HG02885 (cell line): ENCODE results near the gene SCYGR4.
"Not testable (repeated sequence)": the region's sequence is repeated elsewhere in the genome, so short reads cannot be mapped to it uniquely, and the experiment has no call there.

Experiments used
- ATAC-seq: cut with Tn5 transposase; IDR thresholded peaks from one replicate; pipeline ENCODE4 v1.9.1; 2021; ENCODE audit warnings: mild to moderate bottlenecking; ENCODE audit not compliant: unreplicated experiment, poor library complexity

Gene SCYGR4, protein sequence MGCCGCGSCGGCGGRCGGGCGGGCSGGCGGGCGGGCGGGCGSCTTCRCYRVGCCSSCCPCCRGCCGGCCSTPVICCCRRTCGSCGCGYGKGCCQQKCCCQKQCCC

DNA sequence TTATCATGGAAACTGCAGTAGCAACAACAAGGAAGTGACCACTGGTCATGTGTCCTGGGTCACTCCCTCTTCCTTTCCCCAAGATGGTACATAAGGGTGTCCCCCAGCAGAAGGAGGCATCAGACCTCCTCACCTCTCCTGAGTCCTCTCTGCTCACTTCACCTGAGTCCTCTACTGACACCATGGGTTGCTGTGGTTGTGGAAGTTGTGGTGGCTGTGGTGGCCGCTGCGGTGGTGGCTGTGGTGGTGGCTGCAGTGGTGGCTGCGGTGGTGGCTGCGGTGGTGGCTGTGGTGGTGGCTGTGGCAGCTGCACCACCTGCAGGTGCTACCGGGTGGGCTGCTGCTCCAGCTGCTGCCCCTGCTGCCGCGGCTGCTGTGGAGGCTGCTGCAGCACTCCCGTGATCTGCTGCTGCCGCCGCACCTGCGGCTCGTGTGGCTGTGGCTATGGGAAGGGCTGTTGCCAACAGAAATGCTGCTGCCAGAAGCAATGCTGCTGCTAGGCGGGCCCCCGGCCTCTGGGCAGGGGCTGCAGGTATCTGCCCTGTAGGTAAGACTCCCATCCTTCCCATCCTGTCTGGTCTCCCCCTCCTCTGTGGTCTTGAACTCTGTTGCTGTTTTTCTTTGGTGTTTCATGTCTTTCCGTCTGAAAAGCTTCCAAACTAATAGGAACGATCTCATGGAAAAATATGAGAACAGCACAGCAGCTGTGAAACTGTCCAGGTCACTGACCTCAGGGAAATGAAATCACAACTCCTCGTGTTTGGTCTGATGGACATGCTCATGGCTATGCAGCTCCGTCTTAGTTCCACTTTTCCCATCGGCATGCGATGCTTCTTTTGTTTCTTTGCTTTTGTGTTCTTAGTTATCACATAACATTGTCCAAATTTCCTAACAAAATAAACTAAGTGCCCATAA lies at the start of gene SCYGR4:
TSS of gene SCYGR4 (plus strand) at position 183 of the 915 bp plus-strand sequence. CDS start at position 183, 0 bp downstream.
- no peak for ATAC-seq

DNA sequence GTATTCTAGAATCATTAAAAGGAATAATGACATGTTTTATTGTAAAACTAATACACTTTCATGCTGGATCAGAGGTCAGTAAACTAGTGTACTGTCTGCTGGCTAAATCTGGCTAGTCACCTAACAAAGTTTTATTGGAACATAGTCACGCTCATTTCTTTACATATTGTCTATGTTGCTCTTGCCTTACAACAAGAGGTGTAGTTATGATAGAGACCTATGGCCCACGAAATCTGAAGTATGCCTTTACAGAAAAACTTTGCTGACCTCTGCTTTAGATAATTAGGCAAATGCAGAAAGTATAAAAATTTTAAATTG lies 48.5 kb upstream of the SCYGR4 start:
- ATAC-seq = no peak

DNA sequence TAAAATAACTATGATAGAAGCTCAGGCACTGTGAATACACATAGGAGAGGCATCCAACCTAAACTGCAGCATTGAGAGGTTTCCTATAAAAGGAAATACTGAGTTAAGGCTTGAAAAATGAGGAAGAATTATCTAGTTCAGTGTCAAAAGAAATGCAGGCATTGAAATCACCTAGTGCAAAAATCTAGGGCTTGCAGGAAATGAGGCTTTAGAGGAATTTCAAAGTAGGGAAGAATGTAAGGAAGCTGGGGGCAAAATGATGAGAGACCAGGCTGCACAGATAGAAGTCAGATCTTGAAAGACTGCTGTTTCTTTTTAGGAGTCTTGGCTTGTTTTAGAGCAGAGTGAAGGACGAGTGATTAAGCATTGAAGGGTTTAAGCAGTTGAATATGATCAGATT lies 46.7 kb upstream of the SCYGR4 start:
- no peak for ATAC-seq

DNA sequence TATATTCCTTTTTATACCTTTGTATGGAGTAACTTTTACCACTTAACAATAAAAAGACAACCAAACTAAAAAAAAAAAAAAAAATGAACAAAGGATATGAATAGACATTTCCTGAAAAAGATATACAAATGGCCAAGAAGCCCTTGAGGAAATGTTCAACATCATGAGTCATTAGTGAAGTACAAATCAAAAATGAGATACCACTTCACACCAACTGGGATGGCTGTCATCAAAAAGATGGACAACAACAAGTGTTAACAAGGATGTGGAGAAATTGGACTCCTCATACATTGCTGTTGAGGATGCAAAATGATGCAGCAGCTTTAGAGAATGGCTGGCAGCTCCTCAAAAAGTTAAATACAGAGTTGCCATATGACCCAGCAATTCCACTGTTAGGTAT lies 41.2 kb upstream of the SCYGR4 start:
- no peak for ATAC-seq

DNA sequence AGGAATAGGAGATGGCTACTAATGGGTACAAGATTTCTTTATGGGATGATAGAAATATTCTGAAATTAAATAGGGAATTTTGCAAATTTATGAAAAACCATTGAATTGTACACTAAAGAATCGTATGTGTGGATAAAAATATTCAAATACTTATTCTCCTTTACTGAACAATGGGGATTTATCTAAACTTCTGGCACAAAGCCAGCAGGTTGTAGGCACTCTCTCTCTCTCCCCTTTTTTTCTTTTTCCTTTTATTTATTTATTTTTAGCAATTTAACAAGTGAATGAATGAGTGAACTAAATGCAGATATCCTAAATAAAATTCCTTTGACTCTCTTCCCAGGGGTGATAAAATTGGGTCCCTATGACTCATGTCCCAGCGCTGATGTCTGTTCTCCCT lies 40.5 kb upstream of the SCYGR4 start:
- no peak for ATAC-seq

DNA sequence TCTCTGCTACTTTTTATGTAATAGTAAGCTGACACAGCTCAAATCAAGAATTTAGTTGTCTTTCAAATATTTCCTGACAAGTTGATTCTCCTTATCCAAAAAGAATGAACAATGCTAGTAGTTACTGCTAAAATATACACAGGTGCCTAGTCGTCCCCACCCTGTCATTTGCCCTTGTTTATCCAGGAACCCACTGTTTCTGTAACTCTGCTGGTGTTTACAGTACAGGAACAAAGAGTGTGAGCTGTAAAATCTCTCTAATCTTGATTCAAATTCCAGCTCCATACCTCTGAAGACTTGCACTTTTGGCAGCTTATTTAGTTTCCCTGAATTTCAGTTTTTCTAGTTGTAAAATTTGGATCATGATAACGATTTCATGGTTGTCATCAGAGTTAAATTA lies 39.7 kb upstream of the SCYGR4 start:
- ATAC-seq = no peak

DNA sequence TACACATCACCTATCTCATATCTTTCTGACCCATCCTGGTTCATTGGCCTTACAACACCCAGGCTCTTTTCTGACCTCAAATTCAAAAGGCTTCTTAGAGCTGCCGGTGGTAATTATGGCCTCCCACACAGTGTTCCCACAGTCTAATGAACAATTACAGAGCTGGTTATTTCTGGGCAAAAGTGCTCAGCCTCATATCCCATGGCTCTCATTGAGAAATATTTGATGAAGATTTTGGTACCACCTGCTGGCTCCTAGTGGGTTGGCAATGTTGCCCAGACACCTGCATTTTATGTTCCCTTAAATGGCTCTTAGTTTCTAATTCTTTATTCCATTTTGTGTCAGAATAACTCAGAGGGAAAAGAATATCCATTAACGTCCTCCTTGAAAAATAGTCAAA lies 38.7 kb upstream of the SCYGR4 start:
- no peak for ATAC-seq

DNA sequence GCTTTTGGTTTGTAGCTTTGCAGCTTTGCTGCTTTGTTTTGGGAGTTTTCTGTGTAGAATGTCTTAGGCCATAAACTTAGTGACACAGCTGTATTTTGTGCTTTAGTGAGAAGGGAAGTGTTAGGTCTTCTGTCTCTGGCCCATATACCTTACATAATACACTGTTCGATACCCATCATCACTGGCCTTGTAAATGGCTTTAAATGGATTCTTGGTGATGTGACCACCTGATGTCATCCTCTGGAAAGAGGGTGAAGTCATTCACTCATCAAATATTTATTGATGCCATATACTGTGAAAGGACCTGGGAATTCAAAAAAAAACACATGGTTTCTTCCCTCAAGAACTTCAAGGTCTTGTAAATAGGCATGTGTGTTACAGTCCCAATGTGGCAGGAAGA lies 37.5 kb upstream of the SCYGR4 start:
- no peak for ATAC-seq

DNA sequence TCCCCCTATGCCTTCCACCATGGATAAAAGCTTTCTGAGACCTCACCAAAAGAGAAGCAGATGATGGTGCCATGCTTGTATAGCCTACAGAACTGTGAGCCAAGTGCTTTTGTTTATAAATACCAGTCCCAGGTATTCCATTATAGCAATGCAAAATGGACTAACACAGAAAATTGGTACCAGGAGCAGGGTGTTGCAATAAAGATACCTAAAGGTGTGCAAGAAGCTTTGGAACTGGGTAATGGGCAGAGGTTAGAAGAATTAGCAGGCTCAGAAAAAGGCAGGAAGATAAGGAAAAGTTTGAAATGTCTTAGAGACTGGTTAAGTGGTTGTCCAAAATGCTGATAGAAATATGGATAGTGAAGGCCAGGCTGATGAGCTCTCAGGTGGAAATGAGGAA lies 34.9 kb upstream of the SCYGR4 start:
- ATAC-seq = no peak

DNA sequence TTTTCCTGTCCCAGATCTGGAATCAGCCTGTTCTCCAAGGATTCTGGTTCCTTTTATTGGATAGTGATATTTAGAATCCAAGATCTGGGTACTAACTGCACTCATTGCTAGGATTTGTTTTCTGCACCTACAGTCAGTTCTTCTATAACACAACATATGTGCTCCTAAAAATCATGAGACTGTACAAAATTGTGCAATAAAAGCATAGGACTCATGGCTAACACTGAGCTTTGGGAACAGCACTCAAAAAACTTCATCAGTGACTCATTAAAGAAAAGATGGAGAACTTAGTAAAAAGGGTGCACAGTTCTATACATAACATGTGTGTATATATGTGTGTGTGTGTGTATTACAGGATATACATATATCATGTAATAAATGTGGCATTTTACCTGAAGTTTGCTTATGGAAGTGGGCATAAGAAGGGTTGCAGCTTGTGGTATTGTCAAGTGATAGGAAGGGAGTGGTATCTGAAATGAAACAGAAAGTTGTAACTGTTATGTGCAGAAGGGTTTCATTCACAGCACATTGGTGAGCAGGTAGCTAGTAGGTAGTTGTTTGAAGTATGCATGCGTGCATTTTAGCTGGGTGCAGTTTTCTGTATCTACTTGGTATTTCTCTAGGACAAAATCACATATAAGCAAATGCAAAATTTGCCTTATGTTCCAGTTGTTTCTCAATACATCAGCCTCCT lies 24.5 kb upstream of the SCYGR4 start:
- ATAC-seq = peak; percentile 70

DNA sequence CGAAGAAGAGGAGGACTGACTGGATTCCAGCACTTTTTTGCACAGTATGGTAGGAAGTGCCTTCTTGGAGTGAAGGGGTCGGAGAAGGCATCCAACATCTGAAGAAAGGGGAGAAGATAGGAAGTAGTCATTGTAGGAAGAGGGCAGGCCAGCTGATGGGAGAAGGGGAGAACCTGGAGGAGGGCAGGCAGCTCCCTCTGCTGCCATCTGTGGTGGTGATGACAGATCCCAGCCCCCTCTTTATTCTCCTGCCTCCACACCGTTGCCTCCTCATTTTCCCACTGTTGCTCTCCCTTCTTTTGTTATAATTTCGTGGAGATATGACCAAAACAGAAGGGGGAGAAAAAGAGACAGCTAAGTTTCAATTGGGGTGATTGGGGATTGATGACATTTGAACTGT lies 21.5 kb upstream of the SCYGR4 start:
- no peak for ATAC-seq

DNA sequence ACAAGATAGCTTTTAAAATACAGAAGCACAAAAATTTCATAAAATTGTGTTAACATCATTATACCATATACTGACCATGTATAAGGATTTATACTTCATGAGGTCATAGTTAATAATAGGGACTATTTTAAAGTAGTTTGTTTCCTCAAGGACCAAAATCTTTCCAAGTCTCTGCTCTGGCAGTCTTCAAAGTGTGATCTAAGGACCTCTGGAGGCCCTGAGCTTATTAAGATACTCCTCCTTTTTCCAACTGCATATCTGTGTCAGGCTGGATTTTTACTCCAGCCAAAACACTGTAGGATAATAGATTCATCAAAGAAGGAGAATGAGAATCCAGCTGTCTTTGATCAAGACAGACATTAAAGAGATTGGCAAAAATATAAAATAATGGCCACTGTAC lies 20.3 kb upstream of the SCYGR4 start:
- ATAC-seq = no peak

DNA sequence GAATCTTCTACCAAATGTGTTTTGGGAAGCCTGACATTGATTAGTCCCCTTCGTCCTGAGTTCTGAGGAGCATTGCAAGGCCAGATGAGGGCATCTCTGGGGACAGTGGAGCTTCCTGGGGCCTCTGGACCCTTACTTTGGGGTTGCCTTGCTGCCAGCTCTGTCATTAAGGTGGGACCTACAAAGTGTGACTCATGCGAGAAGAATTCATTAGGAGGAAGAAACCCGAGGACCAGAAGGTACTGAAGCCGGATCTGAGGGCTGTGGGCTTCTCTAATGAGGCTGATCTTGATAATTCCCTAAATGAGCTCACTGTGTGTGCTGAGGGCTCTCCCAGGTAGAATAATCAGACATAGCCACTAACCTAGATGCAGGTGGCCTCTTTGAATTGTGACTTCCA lies 19.3 kb upstream of the SCYGR4 start:
- ATAC-seq = no peak

DNA sequence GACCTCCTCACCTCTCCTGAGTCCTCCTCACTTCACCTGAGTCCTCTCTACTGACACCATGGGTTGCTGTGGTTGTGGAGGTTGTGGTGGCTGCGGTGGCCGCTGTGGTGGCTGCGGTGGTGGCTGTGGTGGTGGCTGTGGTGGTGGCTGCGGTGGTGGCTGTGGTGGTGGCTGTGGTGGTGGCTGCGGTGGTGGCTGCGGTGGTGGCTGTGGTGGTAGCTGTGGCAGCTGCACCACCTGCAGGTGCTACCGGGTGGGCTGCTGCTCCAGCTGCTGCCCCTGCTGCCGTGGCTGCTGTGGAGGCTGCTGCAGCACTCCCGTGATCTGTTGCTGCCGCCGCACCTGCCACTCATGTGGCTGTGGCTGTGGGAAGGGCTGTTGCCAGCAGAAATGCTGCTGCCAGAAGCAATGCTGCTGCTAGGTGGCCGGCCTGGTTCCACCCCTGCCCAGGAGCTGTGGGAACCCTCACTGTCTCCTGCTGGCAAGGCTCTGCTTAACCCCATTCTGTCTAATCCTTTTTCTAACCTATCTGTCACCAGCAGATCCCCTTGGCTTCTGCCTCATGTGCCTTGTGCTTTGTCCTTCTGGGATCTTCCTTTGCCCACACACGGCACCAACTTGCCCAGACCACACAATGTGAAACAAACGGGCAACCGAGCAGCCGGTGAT lies 18.3 kb upstream of the SCYGR4 start, which contains the start of gene SCYGR2:
TSS of gene SCYGR2 (plus strand) at position 59 of the 669 bp plus-strand sequence. CDS start at position 59, 0 bp downstream.
- not testable (repeated sequence) for ATAC-seq

DNA sequence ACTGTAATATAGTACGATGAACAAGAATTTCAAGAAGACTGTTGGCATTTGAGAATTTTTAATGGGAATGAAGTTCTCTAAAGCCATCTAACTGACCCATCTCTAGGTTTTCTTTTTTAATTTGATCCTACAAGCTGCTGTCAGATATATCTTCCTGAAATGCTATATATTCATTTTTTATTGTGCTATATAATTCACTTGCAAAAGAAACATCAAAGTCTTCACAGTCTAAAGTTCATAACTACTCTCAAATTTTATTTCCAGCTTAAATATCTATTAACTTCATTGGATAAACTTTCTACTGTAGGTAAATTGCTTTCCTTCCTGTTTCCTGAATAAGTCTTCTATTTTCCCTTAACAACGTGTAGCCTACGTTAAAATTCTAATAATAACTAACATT lies 14.9 kb upstream of the SCYGR4 start:
- no peak for ATAC-seq

DNA sequence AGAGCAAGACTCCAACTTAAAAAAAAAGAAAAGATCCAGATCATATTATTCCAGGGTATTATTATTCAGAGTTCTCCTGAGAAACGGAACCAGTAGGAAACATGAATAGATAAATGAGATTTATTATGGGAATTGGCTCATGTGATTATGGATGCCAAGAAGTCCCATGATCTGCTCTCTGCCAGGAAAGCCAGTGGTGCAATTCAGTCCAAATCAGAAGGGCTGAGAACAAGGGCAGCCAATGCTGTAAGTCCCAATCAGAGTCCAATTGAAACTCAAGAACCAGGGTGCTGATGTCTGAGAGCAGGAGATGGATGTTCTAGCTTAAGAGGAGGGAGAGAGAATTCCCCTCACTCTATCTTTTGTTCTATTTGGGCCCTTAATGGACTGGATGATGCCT lies 10.8 kb upstream of the SCYGR4 start:
- no peak for ATAC-seq

DNA sequence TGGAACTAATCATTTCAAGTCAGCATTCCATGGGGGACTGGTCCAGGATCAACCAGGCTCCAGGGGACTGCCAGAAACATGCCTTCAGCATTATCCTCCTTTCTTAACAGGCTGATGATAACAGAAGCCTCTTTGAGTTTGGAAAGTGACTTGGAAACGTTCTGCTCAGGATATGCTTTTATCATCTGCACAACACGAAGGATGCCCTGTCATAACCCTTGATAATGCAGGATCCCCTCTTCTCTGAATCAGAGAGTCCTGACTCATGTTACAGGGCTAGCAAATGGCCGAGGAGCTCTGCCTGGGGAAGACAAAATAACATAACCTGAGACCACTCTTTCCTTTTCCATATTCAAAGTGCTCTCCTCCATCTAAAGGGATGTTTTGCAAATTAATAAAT lies 9.4 kb upstream of the SCYGR4 start:
- no peak for ATAC-seq

DNA sequence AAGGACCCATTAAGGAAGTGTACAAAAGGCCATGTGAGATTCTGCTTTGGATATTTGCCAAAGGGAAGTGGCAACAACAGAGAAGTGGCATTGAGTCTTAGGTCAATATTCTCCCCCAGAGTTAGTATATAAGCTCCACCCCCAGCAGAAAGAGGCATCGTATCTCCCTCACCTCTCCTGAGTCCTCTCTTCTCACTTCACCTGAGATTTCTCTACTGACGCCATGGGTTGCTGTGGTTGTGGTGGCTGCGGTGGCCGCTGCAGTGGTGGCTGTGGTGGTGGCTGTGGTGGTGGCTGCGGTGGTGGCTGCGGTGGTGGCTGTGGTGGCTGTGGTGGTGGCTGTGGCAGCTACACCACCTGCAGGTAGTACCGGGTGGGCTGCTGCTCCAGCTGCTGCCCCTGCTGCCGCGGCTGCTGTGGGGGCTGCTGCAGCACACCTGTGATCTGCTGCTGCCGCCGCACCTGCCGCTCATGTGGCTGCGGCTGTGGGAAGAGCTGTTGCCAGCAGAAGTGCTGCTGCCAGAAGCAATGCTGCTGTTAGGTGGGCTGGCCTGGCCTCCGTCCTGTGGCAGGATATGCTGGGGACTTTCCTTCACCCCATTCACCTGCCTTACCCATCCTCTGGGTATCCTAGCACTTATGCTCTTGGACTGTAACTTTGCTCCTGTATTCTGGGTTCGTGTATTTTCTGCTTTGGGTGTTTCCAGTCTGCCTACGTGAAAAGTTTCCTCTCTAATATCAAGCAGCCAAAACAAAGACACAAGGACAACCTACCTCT lies 8.5 kb upstream of the SCYGR4 start:
- ATAC-seq = peak; percentile 59

DNA sequence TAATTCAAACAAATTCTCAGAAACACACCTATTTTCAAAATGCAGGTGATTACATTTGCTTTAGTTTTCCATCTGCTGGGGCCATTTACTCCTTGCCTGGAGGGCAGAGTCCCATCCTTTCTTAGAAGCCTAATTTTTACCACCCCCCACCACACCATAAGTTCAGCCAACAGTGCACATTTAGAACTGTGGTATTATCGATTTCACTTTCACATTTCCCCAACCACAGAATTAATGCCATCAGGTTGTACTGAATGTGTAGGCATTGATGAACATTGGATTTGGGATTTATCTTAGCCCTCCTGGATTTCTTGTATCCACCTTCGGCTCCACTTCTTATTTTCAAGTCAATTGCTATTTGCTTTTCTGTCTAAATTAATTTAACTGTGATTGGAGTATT lies 7.2 kb upstream of the SCYGR4 start:
- no peak for ATAC-seq

DNA sequence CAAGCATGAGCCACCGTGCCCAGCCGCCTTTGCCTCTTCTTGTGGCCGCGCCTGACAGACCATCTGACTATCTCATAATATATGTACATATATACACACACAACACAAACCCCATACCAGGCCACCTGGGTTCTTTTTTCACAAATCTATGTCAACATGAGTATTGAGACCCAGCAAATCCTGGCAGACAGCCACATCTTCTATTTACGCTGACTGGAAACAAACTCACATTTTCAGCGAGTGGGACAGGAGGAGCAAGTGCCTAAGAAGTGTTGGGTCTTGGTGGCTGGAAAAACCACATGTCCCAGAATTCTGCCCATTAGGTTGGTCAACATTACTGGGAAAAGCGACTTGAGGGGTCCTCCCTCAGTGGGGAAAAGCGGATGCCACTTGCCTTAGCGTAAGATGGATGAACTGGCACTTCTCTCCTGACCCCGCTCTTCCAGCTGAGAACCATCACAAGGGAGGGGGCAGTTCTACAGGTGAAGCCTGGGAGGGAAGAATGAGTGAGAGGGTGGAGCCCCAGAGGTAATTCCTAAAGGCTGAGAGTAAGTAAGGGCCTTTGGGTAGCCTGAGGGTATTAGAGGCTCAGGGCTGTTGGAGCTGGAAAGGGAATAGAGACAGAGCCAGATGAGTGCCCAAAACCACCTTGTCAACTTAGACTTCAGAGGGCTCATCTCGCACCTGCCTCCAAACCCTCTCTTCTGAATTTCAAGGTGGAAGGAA lies 4.6 kb upstream of the SCYGR4 start:
- no peak for ATAC-seq
